OCI-LY7 (cell line): ENCODE data around the gene LRBA.

Experiments
- EZH2phosphoT487 ChIP-seq: fragments of 200-600 bp; sonication (generic); IDR thresholded peaks from 2 replicates; pipeline ENCODE4 v1.6.1; 2018; ENCODE audit warnings: low read depth, borderline replicate concordance, mild to moderate bottlenecking, mixed run types, antibody characterized with exemption, low read length, moderate library complexity, mixed read lengths
- TF ChIP-seq, protein P1 (sequence below): fragments of 200-600 bp; sonication (generic); conservative IDR thresholded peaks from 2 replicates; pipeline ENCODE4 v1.5.1; 2014; ENCODE audit warnings: mild to moderate bottlenecking, antibody characterized with exemption, low read length, moderate library complexity, mixed read lengths

- TF ChIP-seq, protein P1, sequence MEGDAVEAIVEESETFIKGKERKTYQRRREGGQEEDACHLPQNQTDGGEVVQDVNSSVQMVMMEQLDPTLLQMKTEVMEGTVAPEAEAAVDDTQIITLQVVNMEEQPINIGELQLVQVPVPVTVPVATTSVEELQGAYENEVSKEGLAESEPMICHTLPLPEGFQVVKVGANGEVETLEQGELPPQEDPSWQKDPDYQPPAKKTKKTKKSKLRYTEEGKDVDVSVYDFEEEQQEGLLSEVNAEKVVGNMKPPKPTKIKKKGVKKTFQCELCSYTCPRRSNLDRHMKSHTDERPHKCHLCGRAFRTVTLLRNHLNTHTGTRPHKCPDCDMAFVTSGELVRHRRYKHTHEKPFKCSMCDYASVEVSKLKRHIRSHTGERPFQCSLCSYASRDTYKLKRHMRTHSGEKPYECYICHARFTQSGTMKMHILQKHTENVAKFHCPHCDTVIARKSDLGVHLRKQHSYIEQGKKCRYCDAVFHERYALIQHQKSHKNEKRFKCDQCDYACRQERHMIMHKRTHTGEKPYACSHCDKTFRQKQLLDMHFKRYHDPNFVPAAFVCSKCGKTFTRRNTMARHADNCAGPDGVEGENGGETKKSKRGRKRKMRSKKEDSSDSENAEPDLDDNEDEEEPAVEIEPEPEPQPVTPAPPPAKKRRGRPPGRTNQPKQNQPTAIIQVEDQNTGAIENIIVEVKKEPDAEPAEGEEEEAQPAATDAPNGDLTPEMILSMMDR = no peak
- TF ChIP-seq EZH2phosphoT487 = no peak
Measured at GRCh38 chr4:150543042-150543441, 472.0 kb downstream of the LRBA start.
